ENCODE data around the gene MYO9B. TPM values are rescaled to one million over a fixed set of nuclear protein-coding genes. Genes with fewer than 3 reads are reported as not detected.
A peak's percentile ranks its signal among the peaks of the same experiment; 100 is the strongest.

The MYO9B gene
- total and polyA plus RNA-seq, 12 donors = 19.9 to 55.2 (median 27.9) TPM

DNA sequence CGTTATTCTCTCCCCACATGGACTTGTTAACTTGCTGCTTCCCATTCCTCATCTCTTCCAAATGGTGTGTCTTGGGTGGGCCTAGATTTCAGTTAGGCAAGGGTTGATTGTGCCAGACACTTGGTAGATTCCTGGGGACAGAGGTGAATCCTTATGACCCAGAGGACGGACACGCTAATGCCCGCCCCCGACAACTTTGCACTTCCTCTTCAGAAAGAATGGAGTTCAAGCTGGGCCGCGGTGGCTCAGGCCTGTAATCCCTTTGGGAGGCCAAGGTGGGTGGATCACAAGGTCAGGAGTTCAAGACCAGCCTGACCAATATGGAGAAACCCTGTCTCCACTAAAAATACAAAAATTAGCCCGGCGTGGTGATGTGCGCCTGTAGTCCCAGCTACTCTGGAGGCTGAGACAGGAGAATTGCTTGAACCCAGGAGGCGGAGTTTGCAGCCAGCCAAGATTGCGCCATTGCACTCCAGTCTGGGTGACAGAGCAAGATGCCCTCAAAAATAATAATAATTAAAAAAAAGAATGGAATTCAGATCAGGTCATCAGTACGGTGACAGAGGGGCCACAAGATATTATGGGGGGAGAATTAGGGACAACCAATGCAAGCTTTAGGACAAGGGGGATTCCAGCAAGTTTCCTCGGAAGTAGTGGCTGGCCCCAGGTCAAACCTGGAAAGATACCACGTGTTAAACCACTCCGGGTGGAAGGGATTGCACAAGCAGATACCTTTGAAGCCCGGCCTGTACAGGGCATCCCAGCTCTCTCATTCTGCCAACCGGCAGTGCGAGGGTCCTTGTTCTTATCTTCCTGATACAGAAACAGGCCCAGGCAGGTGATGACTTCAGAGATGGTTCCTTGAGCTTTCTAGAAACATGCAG is 2.7 kb downstream of the MYO9B start:
- WGBS, 2 donors = 78 to 85% methylated on average over 19 of the region's 19 CpGs
- Histone ChIP-seq H3K27ac (peak overlapping the region in 4 of 10 donors; percentile 10 to 91 (median 82)), H3K4me1 (peaks cover 7 to 89% (median 71%) of the 10 kb centered on the region in 9 donors), H3K36me3 (peaks cover 0 to 10% (median 0%) of the 10 kb centered on the region in 9 donors), H3K9me3 (no peaks in the 10 kb centered on the region), H3K27me3 (no peaks in the 10 kb centered on the region), H3K4me3 (peak overlapping the region in 1 of 10 donors; percentile 86)
- TF ChIP-seq, protein P1, sequence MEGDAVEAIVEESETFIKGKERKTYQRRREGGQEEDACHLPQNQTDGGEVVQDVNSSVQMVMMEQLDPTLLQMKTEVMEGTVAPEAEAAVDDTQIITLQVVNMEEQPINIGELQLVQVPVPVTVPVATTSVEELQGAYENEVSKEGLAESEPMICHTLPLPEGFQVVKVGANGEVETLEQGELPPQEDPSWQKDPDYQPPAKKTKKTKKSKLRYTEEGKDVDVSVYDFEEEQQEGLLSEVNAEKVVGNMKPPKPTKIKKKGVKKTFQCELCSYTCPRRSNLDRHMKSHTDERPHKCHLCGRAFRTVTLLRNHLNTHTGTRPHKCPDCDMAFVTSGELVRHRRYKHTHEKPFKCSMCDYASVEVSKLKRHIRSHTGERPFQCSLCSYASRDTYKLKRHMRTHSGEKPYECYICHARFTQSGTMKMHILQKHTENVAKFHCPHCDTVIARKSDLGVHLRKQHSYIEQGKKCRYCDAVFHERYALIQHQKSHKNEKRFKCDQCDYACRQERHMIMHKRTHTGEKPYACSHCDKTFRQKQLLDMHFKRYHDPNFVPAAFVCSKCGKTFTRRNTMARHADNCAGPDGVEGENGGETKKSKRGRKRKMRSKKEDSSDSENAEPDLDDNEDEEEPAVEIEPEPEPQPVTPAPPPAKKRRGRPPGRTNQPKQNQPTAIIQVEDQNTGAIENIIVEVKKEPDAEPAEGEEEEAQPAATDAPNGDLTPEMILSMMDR (IDR thresholded peaks at IDR 0.05) = no peak
- DNase-seq = no peak
- intact Hi-C loops (cut with DNase I) = loop anchor here in 5 of 10 donors (5.0 to 10.0 kb wide), 5 partner anchors 49 to 1217 kb away; partner anchors contain the start of gene OCEL1 (in 3 of the 5)
- ATAC-seq = no peak

DNA sequence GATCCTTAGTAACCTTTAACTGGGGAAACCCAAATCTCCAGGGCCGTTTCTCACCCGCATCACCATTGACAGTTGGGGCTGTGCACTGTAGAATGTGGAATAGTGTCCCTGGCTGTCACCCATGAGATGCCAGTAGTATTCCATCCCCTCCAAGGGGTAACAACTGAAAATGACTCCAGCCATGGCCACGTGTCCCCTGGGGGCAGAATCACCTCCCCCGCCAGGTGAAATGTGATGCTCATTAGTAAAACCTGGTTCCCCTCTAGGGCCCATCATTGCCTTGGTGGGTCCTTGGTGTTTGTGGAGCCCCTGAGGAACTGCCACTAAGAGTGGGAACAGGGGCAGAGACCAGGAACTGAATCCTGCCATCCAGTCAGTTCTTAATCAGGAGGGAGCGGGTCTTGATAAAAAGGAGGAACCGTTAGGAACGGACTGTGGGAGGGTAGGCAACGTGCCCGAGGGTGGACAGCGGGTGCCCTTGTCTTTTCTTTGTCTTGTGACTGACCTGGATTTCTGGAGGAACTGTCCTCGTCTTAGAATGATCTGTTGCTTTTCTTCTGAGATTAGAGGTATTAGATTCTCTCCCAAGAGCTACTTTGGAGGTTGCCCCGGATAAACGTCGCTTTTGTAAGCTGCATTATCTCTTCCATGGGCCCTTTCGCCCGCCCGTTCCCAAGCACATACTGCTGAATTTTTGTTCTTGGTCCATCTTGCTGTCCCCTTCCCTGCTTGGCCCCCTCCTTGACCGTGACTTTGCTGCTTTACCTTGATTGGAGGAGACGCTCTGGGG is 3.5 kb downstream of the MYO9B start:
- Histone ChIP-seq H3K27me3 (no peaks in the 10 kb centered on the region), H3K4me3 (peak overlapping the region in 8 of 10 donors; percentile 14 to 50 (median 44)), H3K27ac (peak overlapping the region in 9 of 10 donors; percentile 76 to 91 (median 84)), H3K4me1 (peaks cover 7 to 82% (median 68%) of the 10 kb centered on the region in 9 donors), H3K9me3 (no peaks in the 10 kb centered on the region), H3K36me3 (peaks cover 0 to 11% (median 0%) of the 10 kb centered on the region in 9 donors)
- ATAC-seq (no peak), DNase-seq (no peak)
- TF ChIP-seq, protein P1 (IDR thresholded peaks at IDR 0.05) = no peak
- WGBS, 2 donors = 49 to 55% methylated on average over 19 of the region's 19 CpGs
- intact Hi-C loops (cut with DNase I) = loop anchor here in 5 of 10 donors (5.0 to 10.0 kb wide), 5 partner anchors 48 to 1216 kb away; partner anchors contain the start of gene OCEL1 (in 3 of the 5)

DNA sequence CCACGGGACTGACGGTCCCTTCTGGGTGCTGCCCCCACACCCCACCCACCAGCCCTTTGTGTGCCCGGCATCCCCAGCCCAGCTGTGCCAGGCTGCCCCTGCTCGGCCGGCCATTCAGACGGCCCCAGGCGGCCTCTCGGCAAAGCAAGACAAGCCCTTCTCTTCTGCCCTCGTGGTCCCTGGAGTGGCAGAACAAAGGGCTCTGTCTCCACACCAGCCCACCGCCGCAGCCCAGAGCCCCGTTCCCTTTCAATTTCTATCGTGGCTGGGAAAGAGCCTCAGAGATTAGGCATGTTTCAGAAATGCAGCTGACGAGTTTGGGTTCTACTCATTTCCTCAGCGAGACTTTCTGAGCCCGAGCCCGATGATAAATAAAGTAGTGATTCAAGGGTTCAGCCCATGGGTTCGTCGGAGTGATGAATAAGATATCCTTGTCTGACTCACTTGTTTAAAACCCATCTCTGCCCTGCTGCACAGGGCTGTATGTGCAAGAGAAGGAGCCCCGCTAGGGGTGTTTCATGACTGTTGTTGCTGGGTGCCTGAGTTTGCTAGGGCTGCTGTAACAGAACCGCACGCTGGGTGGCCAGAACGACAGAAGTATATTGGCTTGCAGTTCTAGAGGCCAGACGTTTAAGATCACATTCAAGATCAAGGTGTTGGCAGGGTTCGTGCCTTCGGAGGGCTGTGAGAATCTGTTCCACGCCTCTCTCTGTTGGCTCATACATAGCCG is 4.3 kb downstream of the MYO9B start:
- peak overlapping the region in 8 of 10 donors; percentile 14 to 50 (median 44) for H3K4me3 ChIP-seq
- 30 to 33% methylated on average over 28 of the region's 28 CpGs for WGBS, 2 donors
- peak; percentile 59 to 76 for DNase-seq

More for the DNA sequence above, 4.3 kb downstream of the MYO9B start:
- Histone ChIP-seq H3K9me3 (no peaks in the 10 kb centered on the region), H3K27me3 (no peaks in the 10 kb centered on the region), H3K4me1 (peaks cover 4 to 76% (median 61%) of the 10 kb centered on the region in 9 donors), H3K27ac (peak overlapping the region in 9 of 10 donors; percentile 76 to 91 (median 84)), H3K36me3 (peaks cover 0 to 11% (median 0%) of the 10 kb centered on the region in 9 donors)
- TF ChIP-seq, protein P1 (IDR thresholded peaks at IDR 0.05) = peak in 8 of 9 donors; percentile 24 to 69 (median 54)
- intact Hi-C loops (cut with DNase I) = loop anchor here in 8 of 10 donors (2.0 to 10.0 kb wide), 8 partner anchors 47 to 1215 kb away; partner anchors contain the start of genes OCEL1 (in 3 of the 8) and ANKLE1 (in 1 of the 8)
- peak; percentile 13 to 65 (median 46) for ATAC-seq
